Measurements from ENCODE around the gene LACRT. TPM values are rescaled to one million over a fixed set of nuclear protein-coding genes. Genes with fewer than 3 reads are reported as not detected.

LACRT gene
- total and polyA plus RNA-seq, 4 donors, result not detected

DNA sequence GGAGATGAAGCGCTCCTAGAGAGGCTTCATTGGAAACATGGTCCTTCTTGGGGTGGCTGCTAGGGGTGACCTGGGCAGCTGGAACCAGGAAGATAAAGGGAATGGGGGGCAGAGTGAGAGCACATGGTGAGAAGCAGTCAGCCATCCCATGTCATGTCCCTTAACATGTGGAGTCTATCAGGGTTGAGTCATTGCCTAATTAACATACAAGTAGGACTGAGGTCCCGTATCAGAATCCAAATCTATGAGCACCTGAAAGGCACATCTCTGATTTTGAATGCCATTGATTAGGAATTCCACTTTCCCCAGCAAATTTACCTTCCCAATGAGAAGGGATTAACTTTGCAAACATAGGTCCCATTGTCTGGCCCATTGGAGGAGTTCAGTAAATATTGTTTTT lies 25.9 kb downstream of the LACRT start:
- no peak overlapping the region for H3K9ac ChIP-seq (ENCODE audit: low read depth in 1 of 2, low read length in 2 of 2)
- no peaks in the 10 kb centered on the region for H3K9me3 ChIP-seq (ENCODE audit: control insufficient read depth in 4 of 4, low read length in 3 of 4)
- H3K27me3 ChIP-seq (ENCODE audit: control insufficient read depth in 4 of 4, insufficient read depth in 4 of 4, low read length in 3 of 4), result peaks cover 0 to 2% (median 0%) of the 10 kb centered on the region in 4 donors
- TF ChIP-seq, protein P1, sequence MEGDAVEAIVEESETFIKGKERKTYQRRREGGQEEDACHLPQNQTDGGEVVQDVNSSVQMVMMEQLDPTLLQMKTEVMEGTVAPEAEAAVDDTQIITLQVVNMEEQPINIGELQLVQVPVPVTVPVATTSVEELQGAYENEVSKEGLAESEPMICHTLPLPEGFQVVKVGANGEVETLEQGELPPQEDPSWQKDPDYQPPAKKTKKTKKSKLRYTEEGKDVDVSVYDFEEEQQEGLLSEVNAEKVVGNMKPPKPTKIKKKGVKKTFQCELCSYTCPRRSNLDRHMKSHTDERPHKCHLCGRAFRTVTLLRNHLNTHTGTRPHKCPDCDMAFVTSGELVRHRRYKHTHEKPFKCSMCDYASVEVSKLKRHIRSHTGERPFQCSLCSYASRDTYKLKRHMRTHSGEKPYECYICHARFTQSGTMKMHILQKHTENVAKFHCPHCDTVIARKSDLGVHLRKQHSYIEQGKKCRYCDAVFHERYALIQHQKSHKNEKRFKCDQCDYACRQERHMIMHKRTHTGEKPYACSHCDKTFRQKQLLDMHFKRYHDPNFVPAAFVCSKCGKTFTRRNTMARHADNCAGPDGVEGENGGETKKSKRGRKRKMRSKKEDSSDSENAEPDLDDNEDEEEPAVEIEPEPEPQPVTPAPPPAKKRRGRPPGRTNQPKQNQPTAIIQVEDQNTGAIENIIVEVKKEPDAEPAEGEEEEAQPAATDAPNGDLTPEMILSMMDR (IDR thresholded peaks at IDR 0.05; ENCODE audit: low read depth, low read length, missing input control), result no peak
- TF ChIP-seq NR2F2 (IDR thresholded peaks at IDR 0.05) (no peak), TAF1 (conservative IDR thresholded peaks at IDR 0.05) (no peak), SP1 (IDR thresholded peaks at IDR 0.05) (no peak), RAD21 (IDR thresholded peaks at IDR 0.05) (no peak), EGR1 (IDR thresholded peaks at IDR 0.05; ENCODE audit: low read depth in 2 of 2) (no peak)
- TF ChIP-seq, protein P2, sequence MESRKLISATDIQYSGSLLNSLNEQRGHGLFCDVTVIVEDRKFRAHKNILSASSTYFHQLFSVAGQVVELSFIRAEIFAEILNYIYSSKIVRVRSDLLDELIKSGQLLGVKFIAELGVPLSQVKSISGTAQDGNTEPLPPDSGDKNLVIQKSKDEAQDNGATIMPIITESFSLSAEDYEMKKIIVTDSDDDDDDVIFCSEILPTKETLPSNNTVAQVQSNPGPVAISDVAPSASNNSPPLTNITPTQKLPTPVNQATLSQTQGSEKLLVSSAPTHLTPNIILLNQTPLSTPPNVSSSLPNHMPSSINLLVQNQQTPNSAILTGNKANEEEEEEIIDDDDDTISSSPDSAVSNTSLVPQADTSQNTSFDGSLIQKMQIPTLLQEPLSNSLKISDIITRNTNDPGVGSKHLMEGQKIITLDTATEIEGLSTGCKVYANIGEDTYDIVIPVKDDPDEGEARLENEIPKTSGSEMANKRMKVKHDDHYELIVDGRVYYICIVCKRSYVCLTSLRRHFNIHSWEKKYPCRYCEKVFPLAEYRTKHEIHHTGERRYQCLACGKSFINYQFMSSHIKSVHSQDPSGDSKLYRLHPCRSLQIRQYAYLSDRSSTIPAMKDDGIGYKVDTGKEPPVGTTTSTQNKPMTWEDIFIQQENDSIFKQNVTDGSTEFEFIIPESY (IDR thresholded peaks at IDR 0.05), result no peak
- TF ChIP-seq, protein P3, sequence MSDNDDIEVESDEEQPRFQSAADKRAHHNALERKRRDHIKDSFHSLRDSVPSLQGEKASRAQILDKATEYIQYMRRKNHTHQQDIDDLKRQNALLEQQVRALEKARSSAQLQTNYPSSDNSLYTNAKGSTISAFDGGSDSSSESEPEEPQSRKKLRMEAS (IDR thresholded peaks at IDR 0.05), result no peak
- H3K4me3 ChIP-seq (ENCODE audit: low read depth in 1 of 3, low read length in 3 of 3), result no peak overlapping the region
- DNase-seq (ENCODE audit: low spot score), result no peak
- H3K27ac ChIP-seq (ENCODE audit: low read depth in 1 of 2, low read length in 2 of 2), result no peak overlapping the region
- H3K36me3 ChIP-seq (ENCODE audit: control insufficient read depth in 4 of 4, insufficient read depth in 3 of 4, low read depth in 1 of 4, low read length in 3 of 4), result no peaks in the 10 kb centered on the region
- H3K4me1 ChIP-seq (ENCODE audit: control insufficient read depth in 4 of 4, insufficient read depth in 4 of 4, low read length in 3 of 4), result no peaks in the 10 kb centered on the region
- 90% methylated on average over 2 of the region's 2 CpGs for WGBS

DNA sequence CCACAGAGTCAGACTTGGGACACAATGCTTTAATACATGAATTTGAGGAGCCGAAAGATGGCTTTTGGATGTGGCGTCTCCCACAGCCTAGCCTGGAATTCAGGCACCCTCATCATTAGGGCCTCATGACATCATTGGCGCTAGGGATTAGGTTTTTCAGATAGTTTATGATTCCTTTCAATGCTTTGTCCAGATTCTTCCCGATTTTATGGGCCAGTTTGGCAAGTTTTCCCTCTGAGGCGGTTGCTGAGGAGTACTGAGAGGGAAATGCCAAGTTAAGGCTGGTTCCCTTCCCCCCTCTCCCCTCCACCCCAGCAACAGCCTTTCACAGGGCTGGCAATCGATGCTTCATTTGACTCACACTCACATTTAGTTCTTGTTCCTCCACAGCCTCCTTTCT lies 26.5 kb downstream of the LACRT start:
- DNase-seq (ENCODE audit: low spot score), result no peak
- WGBS, result 69% methylated on average over 6 of the region's 6 CpGs
- no peaks in the 10 kb centered on the region for H3K4me1 ChIP-seq (ENCODE audit: control insufficient read depth in 4 of 4, insufficient read depth in 4 of 4, low read length in 3 of 4)

DNA sequence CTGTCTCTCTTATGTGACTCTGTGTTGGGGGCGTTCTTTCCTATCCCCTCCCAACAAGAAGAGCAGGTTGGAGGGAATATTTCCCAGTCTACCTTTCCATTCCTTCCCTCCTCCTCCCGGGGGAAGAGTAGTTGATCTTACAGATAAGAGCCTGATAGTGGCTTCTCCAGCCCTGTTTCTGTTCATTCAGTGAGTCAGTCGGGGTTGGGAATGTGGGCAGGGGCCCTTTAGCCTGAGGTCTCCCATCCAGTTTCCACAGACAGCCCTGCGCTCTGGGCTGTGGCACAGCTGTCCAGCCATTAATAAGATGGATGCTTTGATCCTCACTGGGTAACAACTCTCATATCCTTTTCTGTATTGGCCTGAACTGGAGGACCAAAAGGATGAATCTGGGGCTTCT lies 28.1 kb downstream of the LACRT start:
- DNase-seq (ENCODE audit: low spot score), result no peak
- Histone ChIP-seq H3K4me3 (ENCODE audit: low read depth in 1 of 3, low read length in 3 of 3) (no peak overlapping the region), H3K27ac (ENCODE audit: low read depth in 1 of 2, low read length in 2 of 2) (no peak overlapping the region), H3K36me3 (ENCODE audit: control insufficient read depth in 4 of 4, insufficient read depth in 3 of 4, low read depth in 1 of 4, low read length in 3 of 4) (no peaks in the 10 kb centered on the region), H3K27me3 (ENCODE audit: control insufficient read depth in 4 of 4, insufficient read depth in 4 of 4, low read length in 3 of 4) (peaks cover 0 to 2% (median 0%) of the 10 kb centered on the region in 4 donors), H3K4me1 (ENCODE audit: control insufficient read depth in 4 of 4, insufficient read depth in 4 of 4, low read length in 3 of 4) (no peaks in the 10 kb centered on the region), H3K9ac (ENCODE audit: low read depth in 1 of 2, low read length in 2 of 2) (no peak overlapping the region), H3K9me3 (ENCODE audit: control insufficient read depth in 4 of 4, low read length in 3 of 4) (no peaks in the 10 kb centered on the region)
- 69% methylated on average over 4 of the region's 4 CpGs for WGBS
- TF ChIP-seq RXRA (IDR thresholded peaks at IDR 0.05) (no peak), HNF4G (IDR thresholded peaks at IDR 0.05) (no peak), FOXA1 (IDR thresholded peaks at IDR 0.05) (no peak), YY1 (IDR thresholded peaks at IDR 0.05) (no peak), EGR1 (IDR thresholded peaks at IDR 0.05; ENCODE audit: low read depth in 2 of 2) (no peak), TAF1 (conservative IDR thresholded peaks at IDR 0.05) (no peak)
- TF ChIP-seq, protein P3 (IDR thresholded peaks at IDR 0.05), result no peak
- TF ChIP-seq, protein P4, sequence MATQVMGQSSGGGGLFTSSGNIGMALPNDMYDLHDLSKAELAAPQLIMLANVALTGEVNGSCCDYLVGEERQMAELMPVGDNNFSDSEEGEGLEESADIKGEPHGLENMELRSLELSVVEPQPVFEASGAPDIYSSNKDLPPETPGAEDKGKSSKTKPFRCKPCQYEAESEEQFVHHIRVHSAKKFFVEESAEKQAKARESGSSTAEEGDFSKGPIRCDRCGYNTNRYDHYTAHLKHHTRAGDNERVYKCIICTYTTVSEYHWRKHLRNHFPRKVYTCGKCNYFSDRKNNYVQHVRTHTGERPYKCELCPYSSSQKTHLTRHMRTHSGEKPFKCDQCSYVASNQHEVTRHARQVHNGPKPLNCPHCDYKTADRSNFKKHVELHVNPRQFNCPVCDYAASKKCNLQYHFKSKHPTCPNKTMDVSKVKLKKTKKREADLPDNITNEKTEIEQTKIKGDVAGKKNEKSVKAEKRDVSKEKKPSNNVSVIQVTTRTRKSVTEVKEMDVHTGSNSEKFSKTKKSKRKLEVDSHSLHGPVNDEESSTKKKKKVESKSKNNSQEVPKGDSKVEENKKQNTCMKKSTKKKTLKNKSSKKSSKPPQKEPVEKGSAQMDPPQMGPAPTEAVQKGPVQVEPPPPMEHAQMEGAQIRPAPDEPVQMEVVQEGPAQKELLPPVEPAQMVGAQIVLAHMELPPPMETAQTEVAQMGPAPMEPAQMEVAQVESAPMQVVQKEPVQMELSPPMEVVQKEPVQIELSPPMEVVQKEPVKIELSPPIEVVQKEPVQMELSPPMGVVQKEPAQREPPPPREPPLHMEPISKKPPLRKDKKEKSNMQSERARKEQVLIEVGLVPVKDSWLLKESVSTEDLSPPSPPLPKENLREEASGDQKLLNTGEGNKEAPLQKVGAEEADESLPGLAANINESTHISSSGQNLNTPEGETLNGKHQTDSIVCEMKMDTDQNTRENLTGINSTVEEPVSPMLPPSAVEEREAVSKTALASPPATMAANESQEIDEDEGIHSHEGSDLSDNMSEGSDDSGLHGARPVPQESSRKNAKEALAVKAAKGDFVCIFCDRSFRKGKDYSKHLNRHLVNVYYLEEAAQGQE (IDR thresholded peaks at IDR 0.05), result no peak
- TF ChIP-seq, protein P5, sequence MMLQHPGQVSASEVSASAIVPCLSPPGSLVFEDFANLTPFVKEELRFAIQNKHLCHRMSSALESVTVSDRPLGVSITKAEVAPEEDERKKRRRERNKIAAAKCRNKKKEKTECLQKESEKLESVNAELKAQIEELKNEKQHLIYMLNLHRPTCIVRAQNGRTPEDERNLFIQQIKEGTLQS (IDR thresholded peaks at IDR 0.05), result no peak

More for the DNA sequence above, 26.5 kb downstream of the LACRT start:
- H3K9me3 ChIP-seq (ENCODE audit: control insufficient read depth in 4 of 4, low read length in 3 of 4), result no peaks in the 10 kb centered on the region
- H3K27me3 ChIP-seq (ENCODE audit: control insufficient read depth in 4 of 4, insufficient read depth in 4 of 4, low read length in 3 of 4), result peaks cover 0 to 2% (median 0%) of the 10 kb centered on the region in 4 donors
- TF ChIP-seq, protein P2 (IDR thresholded peaks at IDR 0.05), result no peak
- no peak for TF ChIP-seq RXRA (IDR thresholded peaks at IDR 0.05)
- no peak for TF ChIP-seq TAF1 (conservative IDR thresholded peaks at IDR 0.05)
- no peak for TF ChIP-seq FOXA1 (IDR thresholded peaks at IDR 0.05)
- no peak for TF ChIP-seq HNF4A (conservative IDR thresholded peaks at IDR 0.05)
- no peak overlapping the region for H3K9ac ChIP-seq (ENCODE audit: low read depth in 1 of 2, low read length in 2 of 2)
- H3K36me3 ChIP-seq (ENCODE audit: control insufficient read depth in 4 of 4, insufficient read depth in 3 of 4, low read depth in 1 of 4, low read length in 3 of 4), result no peaks in the 10 kb centered on the region
- H3K4me3 ChIP-seq (ENCODE audit: low read depth in 1 of 3, low read length in 3 of 3), result no peak overlapping the region
- H3K27ac ChIP-seq (ENCODE audit: low read depth in 1 of 2, low read length in 2 of 2), result no peak overlapping the region
